Measurements from ENCODE around the gene DCUN1D3.
"Not testable (repeated sequence)": the region's sequence is repeated elsewhere in the genome, so short reads cannot be mapped to it uniquely, and the experiment has no call there.

DCUN1D3 gene

GRCh38 chr16:20818929-20819585 is 81.1 kb downstream of the DCUN1D3 start:
- DNase-seq = no peak

- no peak for DNase-seq
Measured at GRCh38 chr16:20814784-20815183, 85.4 kb downstream of the DCUN1D3 start.

- DNase-seq = no peak
Measured at GRCh38 chr16:20812510-20812909, 87.6 kb downstream of the DCUN1D3 start.

GRCh38 chr16:20811889-20812439 is 88.2 kb downstream of the DCUN1D3 start:
- no peak for DNase-seq

GRCh38 chr16:20807862-20808261 is 92.3 kb downstream of the DCUN1D3 start:
- DNase-seq = no peak

- DNase-seq = peak; percentile 64
Measured at GRCh38 chr16:20806168-20807050, 93.7 kb downstream of the DCUN1D3 start, which contains the start of the genes ERI2 and REXO5. Gene ERI2, minus strand, starts transcription at chr16:20806472. Its CDS starts 42 bp downstream, at chr16:20806430. Gene REXO5, plus strand, starts transcription at chr16:20806527. Its CDS starts 427 bp downstream, at chr16:20806954.

GRCh38 chr16:20805684-20806167 is 94.4 kb downstream of the DCUN1D3 start:
- not testable (repeated sequence) for DNase-seq

Data from activated CD4-positive, alpha-beta T cell treated with anti-CD3 and anti-CD28 coated beads, Interleukin-2, amount 50 U/mL, for 1 hour (primary cell).